Gastrocnemius medialis (tissue), 4 donors: ENCODE measurements around the gene BEST1. TPM values are rescaled to one million over a fixed set of nuclear protein-coding genes. Genes with fewer than 3 reads are reported as not detected.

Experiments
- ATAC-seq, 2 donors: fragments of 150-250 bp; one replicate each; pipeline ENCODE4 v1.9.1; 2016
- DNase-seq, 2 donors: peaks; one replicate each; pipeline ENCODE4 v3.0.0-alpha.2; 2019
- H3K27ac ChIP-seq, 4 donors: fragments of 200-600 bp; sonication (generic); 1 replicate in 1 of 4; 2 replicates in 3 of 4; pipeline ENCODE4 v1.5.1; 2016 to 2018; ENCODE audit warnings: mild to moderate bottlenecking in 2 of 4, moderate library complexity in 1 of 4
- H3K27me3 ChIP-seq, 3 donors: fragments of 200-600 bp; sonication (generic) in 2 of 3; 1 replicate in 1 of 3; 2 replicates in 2 of 3; pipeline versions ENCODE4 v1.5.1 to v1.6.0; 2016 to 2019; ENCODE audit warnings: mild to moderate bottlenecking in 1 of 3, moderate library complexity in 1 of 3
- H3K36me3 ChIP-seq, 2 donors: fragments of 200-600 bp; sonication (generic) in 1 of 2; one replicate each; pipeline ENCODE4 v1.5.1; 2017 to 2018
- H3K4me1 ChIP-seq, 2 donors: fragments of 200-600 bp; sonication (generic) in 1 of 2; one replicate each; pipeline ENCODE4 v1.5.1; 2016 to 2017; ENCODE audit warnings: mild to moderate bottlenecking in 2 of 2
- H3K4me3 ChIP-seq, 4 donors: fragments of 200-600 bp; sonication (generic) in 3 of 4; 1 replicate in 1 of 4; 2 replicates in 3 of 4; pipeline ENCODE4 v1.5.1; 2016 to 2019; ENCODE audit warnings: mild to moderate bottlenecking in 2 of 4
- H3K9me3 ChIP-seq, 3 donors: fragments of 200-600 bp; sonication (generic) in 2 of 3; 1 replicate in 1 of 3; 2 replicates in 2 of 3; pipeline ENCODE4 v1.5.1; 2016 to 2019
- CTCF ChIP-seq, 5 experiments: fragments of 450-650 bp in 3 of 5; fragments of 200-600 bp in 2 of 5; sonication (generic) in 2 of 5; IDR thresholded peaks in 4 of 5; conservative IDR thresholded peaks in 1 of 5; 1 replicate in 4 of 5; 2 replicates in 1 of 5; pipeline ENCODE4 v1.5.1; 2016 to 2019; ENCODE audit warnings: antibody characterized with exemption in 5 of 5, mild to moderate bottlenecking in 3 of 5, moderate library complexity in 3 of 5
- POLR2A ChIP-seq, 2 donors: fragments of 450-650 bp; IDR thresholded peaks; one replicate each; pipeline ENCODE4 v1.6.1; 2017; ENCODE audit warnings: antibody characterized with exemption in 2 of 2, mild to moderate bottlenecking in 2 of 2, moderate library complexity in 2 of 2
- in situ Hi-C, 4 donors: fragments of 200-750 bp; cut with MboI; loops; one replicate each; pipeline versions ENCODE4 v1.15.0 to v1.8.0; 2017; ENCODE audit warnings: low sequenced_read_pairs in 4 of 4
- intact Hi-C: fragments of 100-400 bp; cut with DNase I; formaldehyde crosslinking; loops from one replicate; pipeline ENCODE4 v1.15.1; 2023; ENCODE audit warnings: low total_unique reads
- total RNA-seq, 4 donors: library from RNA; depleted of rRNA; stranded (reverse); fragments of >200 nt; gene quantifications; one replicate each; pipeline versions ENCODE4 v1.1.0 to v1.2.3, GENCODE V29; 2016

BEST1 gene
- total RNA-seq, 4 donors from 2014 or later = 0.93 to 1.7 (median 0.94) TPM; not detected in 1

DNA sequence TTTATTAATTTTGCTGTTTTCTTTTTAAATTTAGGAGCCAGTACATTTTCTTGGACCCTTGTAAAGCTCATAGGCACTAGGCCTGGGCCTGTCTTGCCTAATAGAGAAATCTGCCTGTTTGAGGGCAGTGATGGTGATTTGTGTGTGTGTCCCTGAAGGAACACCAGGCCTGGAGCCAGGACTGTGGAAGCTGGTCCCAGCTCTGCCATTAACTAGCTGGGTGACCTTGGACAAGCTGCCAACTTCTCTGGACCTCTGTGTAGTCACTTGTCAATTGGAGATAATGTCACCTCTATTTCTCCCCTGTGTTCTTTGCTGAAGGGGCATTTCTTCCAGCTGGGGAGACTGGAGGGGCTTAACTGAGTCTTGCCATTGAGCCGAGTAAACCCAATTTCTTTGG is 33.3 kb downstream of the BEST1 start:
- no peak overlapping the region for H3K4me3 ChIP-seq
- H3K36me3 ChIP-seq = no peaks in the 10 kb centered on the region
- in situ Hi-C loops (no loop called here), intact Hi-C loops (no loop called here)
- H3K4me1 ChIP-seq = peaks cover 0 to 8% of the 10 kb centered on the region in 2 donors
- no peak for DNase-seq
- H3K9me3 ChIP-seq = no peaks in the 10 kb centered on the region
- no peak overlapping the region for H3K27ac ChIP-seq
- no peaks in the 10 kb centered on the region for H3K27me3 ChIP-seq
- no peak for ATAC-seq
- TF ChIP-seq POLR2A (IDR thresholded peaks at IDR 0.05) (no peak), CTCF (IDR thresholded peaks at IDR 0.05 in 4 of 5, conservative IDR thresholded peaks at IDR 0.05 in 1 of 5) (no peak)

DNA sequence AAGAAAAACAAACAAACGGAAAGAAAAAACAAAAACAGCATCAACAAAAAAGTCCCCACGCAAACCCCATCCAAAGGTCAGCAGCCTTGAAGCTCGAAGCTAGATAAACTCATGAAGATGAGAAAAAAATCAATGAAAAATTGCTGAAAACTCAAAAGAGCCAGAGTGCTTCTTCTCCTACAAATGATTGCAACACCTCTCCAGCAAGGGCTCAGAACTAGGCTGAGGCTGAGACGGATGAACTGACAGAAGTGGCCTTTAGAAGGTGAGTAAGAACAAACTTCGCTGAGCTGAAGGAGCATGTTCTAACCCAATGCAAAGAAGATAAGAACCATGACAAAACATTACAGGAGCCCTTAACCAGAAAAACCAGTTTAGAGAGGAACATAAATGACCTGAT is 35.7 kb downstream of the BEST1 start:
- no peaks in the 10 kb centered on the region for H3K4me1 ChIP-seq
- no peaks in the 10 kb centered on the region for H3K36me3 ChIP-seq
- TF ChIP-seq CTCF (IDR thresholded peaks at IDR 0.05 in 4 of 5, conservative IDR thresholded peaks at IDR 0.05 in 1 of 5) = no peak
- no peak for TF ChIP-seq POLR2A (IDR thresholded peaks at IDR 0.05)
- in situ Hi-C loops = no loop called here
- no peaks in the 10 kb centered on the region for H3K9me3 ChIP-seq
- no peaks in the 10 kb centered on the region for H3K27me3 ChIP-seq
- H3K4me3 ChIP-seq = no peak overlapping the region
- intact Hi-C loops = no loop called here
- ATAC-seq (no peak), DNase-seq (no peak)
- no peak overlapping the region for H3K27ac ChIP-seq

DNA sequence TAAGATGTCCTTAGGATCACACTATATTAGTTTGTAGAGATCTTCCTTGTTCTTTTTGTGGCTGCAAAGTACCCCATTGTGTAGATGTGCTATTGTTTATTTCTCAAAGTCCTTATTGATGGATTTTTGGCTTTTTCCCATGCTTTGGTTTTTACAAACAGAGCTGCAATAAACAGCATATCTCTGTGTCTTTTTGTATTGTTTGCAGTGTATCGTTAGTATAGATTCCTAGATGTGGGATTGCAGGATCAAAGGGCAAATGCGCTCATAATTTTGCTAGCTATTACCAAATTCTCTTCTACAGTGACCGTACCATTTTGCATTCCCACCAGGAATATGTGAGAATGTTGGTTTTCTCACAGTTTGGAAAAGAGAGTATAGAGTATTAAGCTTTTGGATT is 44.8 kb downstream of the BEST1 start:
- Histone ChIP-seq H3K27ac (no peak overlapping the region), H3K27me3 (no peaks in the 10 kb centered on the region), H3K9me3 (no peaks in the 10 kb centered on the region), H3K36me3 (no peaks in the 10 kb centered on the region), H3K4me1 (no peaks in the 10 kb centered on the region), H3K4me3 (no peak overlapping the region)
- no peak for TF ChIP-seq CTCF (IDR thresholded peaks at IDR 0.05 in 4 of 5, conservative IDR thresholded peaks at IDR 0.05 in 1 of 5)
- no peak for TF ChIP-seq POLR2A (IDR thresholded peaks at IDR 0.05)
- DNase-seq (no peak), ATAC-seq (no peak)
- intact Hi-C loops = no loop called here
- in situ Hi-C loops = no loop called here

DNA sequence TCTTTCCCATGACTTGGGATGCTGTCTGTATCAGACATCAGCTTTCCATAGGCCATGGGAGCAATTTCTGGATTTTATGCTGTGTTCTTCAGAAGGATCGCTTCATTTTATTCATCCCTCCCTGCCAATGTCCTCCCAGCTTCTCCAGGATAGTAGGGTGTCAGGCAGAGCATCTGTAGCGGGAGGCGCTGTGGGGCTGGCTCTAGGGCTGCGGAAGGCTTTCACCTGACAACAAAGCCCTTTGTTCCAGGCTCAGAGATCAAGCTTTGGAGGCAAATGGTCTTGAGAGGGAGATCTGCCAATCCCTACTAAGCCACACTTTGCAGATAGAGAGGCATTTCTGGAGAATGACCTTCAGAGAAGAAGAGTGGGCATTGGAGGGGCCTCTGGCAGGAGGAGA is 46.8 kb downstream of the BEST1 start:
- DNase-seq (no peak), ATAC-seq (no peak)
- no peak overlapping the region for H3K27ac ChIP-seq
- H3K4me3 ChIP-seq = no peak overlapping the region
- no peaks in the 10 kb centered on the region for H3K9me3 ChIP-seq
- in situ Hi-C loops (no loop called here), intact Hi-C loops (no loop called here)
- H3K27me3 ChIP-seq = no peaks in the 10 kb centered on the region
- H3K36me3 ChIP-seq = no peaks in the 10 kb centered on the region
- H3K4me1 ChIP-seq = no peaks in the 10 kb centered on the region
- TF ChIP-seq POLR2A (IDR thresholded peaks at IDR 0.05) (no peak), CTCF (IDR thresholded peaks at IDR 0.05 in 4 of 5, conservative IDR thresholded peaks at IDR 0.05 in 1 of 5) (no peak)
